HepG2 (cell line): ENCODE results near the gene ZNF132. TPM values are rescaled to one million over a fixed set of nuclear protein-coding genes. Genes with fewer than 3 reads are reported as not detected.

Experiments used
- FOXA3 ChIP-seq: IDR thresholded peaks from 2 replicates; pipeline ENCODE4 v1.6.1; 2016; ENCODE audit warnings: missing genetic modification reagents, missing compliant biosample characterization
- FOXK1 ChIP-seq: sonication (generic); formaldehyde crosslinking; IDR thresholded peaks from 2 replicates; pipeline ENCODE4 v1.4.0; 2020; ENCODE audit warnings: low read depth, missing genetic modification reagents, borderline replicate concordance
- GZF1 ChIP-seq: sonication (generic); formaldehyde crosslinking; IDR thresholded peaks from 2 replicates; pipeline ENCODE4 v1.5.1; 2020; ENCODE audit warnings: mild to moderate bottlenecking, missing genetic modification reagents
- ISL2 ChIP-seq: sonication (generic); formaldehyde crosslinking; IDR thresholded peaks from 2 replicates; pipeline ENCODE4 v1.5.0; 2020; ENCODE audit warnings: missing genetic modification reagents
- NAIF1 ChIP-seq: sonication (generic); formaldehyde crosslinking; IDR thresholded peaks from 2 replicates; pipeline ENCODE4 v1.5.0; 2020; ENCODE audit warnings: mild to moderate bottlenecking, missing genetic modification reagents, borderline replicate concordance
- NFATC3 ChIP-seq: sonication (generic); formaldehyde crosslinking; IDR thresholded peaks from 2 replicates; pipeline ENCODE4 v1.5.1; 2020; ENCODE audit warnings: mild to moderate bottlenecking, missing genetic modification reagents
- RERE ChIP-seq: IDR thresholded peaks from 2 replicates; pipeline ENCODE4 v1.6.1; 2016; ENCODE audit warnings: low read depth, missing genetic modification reagents, missing compliant biosample characterization
- RFXAP ChIP-seq: sonication (generic); formaldehyde crosslinking; IDR thresholded peaks from 2 replicates; pipeline ENCODE4 v1.4.0; 2020; ENCODE audit warnings: missing genetic modification reagents, borderline replicate concordance
- SMARCE1 ChIP-seq: fragments of 450-650 bp; IDR thresholded peaks from 2 replicates; pipeline ENCODE4 v1.6.1; 2017; ENCODE audit warnings: borderline replicate concordance
- TBX3 ChIP-seq: fragments of 450-650 bp; IDR thresholded peaks from 2 replicates; pipeline ENCODE4 v1.6.1; 2017; ENCODE audit warnings: antibody characterized with exemption, mild to moderate bottlenecking, inconsistent platforms, borderline replicate concordance
- TEF ChIP-seq: sonication (generic); formaldehyde crosslinking; IDR thresholded peaks from 2 replicates; pipeline ENCODE4 v1.5.0; 2020; ENCODE audit warnings: missing genetic modification reagents
- XBP1 ChIP-seq: sonication (generic); formaldehyde crosslinking; IDR thresholded peaks from 2 replicates; pipeline ENCODE4 v1.5.0; 2020; ENCODE audit warnings: missing genetic modification reagents
- XRCC5 ChIP-seq: fragments of 200-400 bp; formaldehyde crosslinking; optimal IDR thresholded peaks from 2 replicates; pipeline ENCODE3; 2017; ENCODE audit warnings: mild to moderate bottlenecking, low read length
- ZC3H4 ChIP-seq: sonication (generic); formaldehyde crosslinking; IDR thresholded peaks from 2 replicates; pipeline ENCODE4 v1.4.0; 2020; ENCODE audit warnings: missing genetic modification reagents, borderline replicate concordance
- ZMYM4 ChIP-seq: sonication (generic); formaldehyde crosslinking; IDR thresholded peaks from 2 replicates; pipeline ENCODE4 v1.8.1; 2023; ENCODE audit warnings: mild to moderate bottlenecking, missing genetic modification reagents
- ZNF232 ChIP-seq: sonication (generic); formaldehyde crosslinking; IDR thresholded peaks from 2 replicates; pipeline ENCODE4 v1.4.0; 2020; ENCODE audit warnings: missing genetic modification reagents, borderline replicate concordance
- ZNF704 ChIP-seq: sonication (generic); formaldehyde crosslinking; IDR thresholded peaks from 2 replicates; pipeline ENCODE4 v1.8.1; 2023; ENCODE audit warnings: mild to moderate bottlenecking, inconsistent platforms, moderate library complexity, missing genetic modification reagents, borderline replicate concordance
- ZNF879 ChIP-seq: sonication (generic); formaldehyde crosslinking; IDR thresholded peaks from 2 replicates; pipeline ENCODE4 v1.8.1; 2023; ENCODE audit warnings: missing genetic modification reagents
- ZSCAN12 ChIP-seq: sonication (generic); formaldehyde crosslinking; IDR thresholded peaks from 2 replicates; pipeline ENCODE4 v1.9.0; 2021; ENCODE audit warnings: mild to moderate bottlenecking, missing genetic modification reagents
- ZUFSP ChIP-seq: sonication (generic); formaldehyde crosslinking; IDR thresholded peaks from 2 replicates; pipeline ENCODE4 v1.9.0; 2021; ENCODE audit warnings: missing genetic modification reagents, mild to moderate bottlenecking, borderline replicate concordance
- polyA plus RNA-seq, 8 experiments: library from polyadenylated mRNA; depleted of rRNA in 3 of 8; stranded (reverse) in 7 of 8; unstranded in 1 of 8; fragments of >200 nt; fragmentation: Illumina TruSeq in 4 of 8; extraction: Trizol in 4 of 8; gene quantifications; 2 replicates each; pipeline versions ENCODE4 v1.2.1 to v1.2.3, GENCODE V29; 2011 to 2016; ENCODE audit warnings: low read depth in 4 of 8, missing spikeins in 1 of 8, mixed read lengths in 1 of 8; ENCODE audit not compliant: insufficient read depth in 1 of 8
- total RNA-seq, 5 experiments: library from RNA; depleted of rRNA; stranded (reverse); fragments of >200 nt; fragmentation: Illumina TruSeq; extraction: Trizol; gene quantifications; 2 replicates each; pipeline ENCODE4 v1.2.3, GENCODE V29; 2016; ENCODE audit warnings: low read depth in 1 of 5

Gene ZNF132
- total and polyA plus RNA-seq, 2 of the 13 experiments (the other 11 are each of a cell fraction or from before 2014, with no cell fraction given), result not detected

GRCh38 chr19:58408152-58409009 is 31.6 kb downstream of the ZNF132 start, which contains the start of gene ZNF584 (continued):
- no peak for TF ChIP-seq RERE (CRISPR knock-in tag)
- TF ChIP-seq NFATC3 (CRISPR knock-in tag), result no peak
- TF ChIP-seq ZSCAN12, result no peak
- TF ChIP-seq TEF, result no peak
- TF ChIP-seq SMARCE1, result no peak
- peak; percentile 19 for TF ChIP-seq XRCC5
- no peak; the same call in 1 of the 2 replicates for TF ChIP-seq ZMYM4 (CRISPR knock-in tag)
- TF ChIP-seq XBP1 (CRISPR knock-in tag), result no peak
- TF ChIP-seq ZC3H4, result no peak
- TF ChIP-seq FOXA3 (CRISPR knock-in tag), result peak; percentile 30
- no peak for TF ChIP-seq ISL2 (CRISPR knock-in tag)
- 0 out of 2 replicates have a peak, but pooled peaks have one; percentile 54 for TF ChIP-seq GZF1 (CRISPR knock-in tag)
- TF ChIP-seq FOXK1, result no peak
- no peak for TF ChIP-seq NAIF1 (CRISPR knock-in tag)
- 0 out of 2 replicates have a peak, but pooled peaks have one; percentile 6 for TF ChIP-seq TBX3
- TF ChIP-seq ZNF232 (CRISPR knock-in tag), result 0 out of 2 replicates have a peak, but pooled peaks have one; percentile 3
- no peak for TF ChIP-seq RFXAP (CRISPR knock-in tag)
- no peak for TF ChIP-seq ZNF704 (CRISPR knock-in tag)
- no peak for TF ChIP-seq ZUFSP (CRISPR knock-in tag)
- TF ChIP-seq ZNF879 (CRISPR knock-in tag), result no peak; the same call in 1 of the 2 replicates
